GM21737 (cell line): ENCODE data around the gene DNMT3L.

ENCODE experiments used
- ATAC-seq: cut with Tn5 transposase; IDR thresholded peaks from one replicate; pipeline ENCODE4 v1.9.1; 2021; ENCODE audit warnings: mild to moderate bottlenecking, moderate library complexity; ENCODE audit not compliant: unreplicated experiment

Gene DNMT3L

GRCh38 chr21:44279354-44280260, 17.9 kb upstream of the DNMT3L start:
- ATAC-seq: no peak

GRCh38 chr21:44275041-44275440, 13.3 kb upstream of the DNMT3L start:
- ATAC-seq: no peak

GRCh38 chr21:44273046-44273445, 11.3 kb upstream of the DNMT3L start:
- ATAC-seq: no peak

DNA sequence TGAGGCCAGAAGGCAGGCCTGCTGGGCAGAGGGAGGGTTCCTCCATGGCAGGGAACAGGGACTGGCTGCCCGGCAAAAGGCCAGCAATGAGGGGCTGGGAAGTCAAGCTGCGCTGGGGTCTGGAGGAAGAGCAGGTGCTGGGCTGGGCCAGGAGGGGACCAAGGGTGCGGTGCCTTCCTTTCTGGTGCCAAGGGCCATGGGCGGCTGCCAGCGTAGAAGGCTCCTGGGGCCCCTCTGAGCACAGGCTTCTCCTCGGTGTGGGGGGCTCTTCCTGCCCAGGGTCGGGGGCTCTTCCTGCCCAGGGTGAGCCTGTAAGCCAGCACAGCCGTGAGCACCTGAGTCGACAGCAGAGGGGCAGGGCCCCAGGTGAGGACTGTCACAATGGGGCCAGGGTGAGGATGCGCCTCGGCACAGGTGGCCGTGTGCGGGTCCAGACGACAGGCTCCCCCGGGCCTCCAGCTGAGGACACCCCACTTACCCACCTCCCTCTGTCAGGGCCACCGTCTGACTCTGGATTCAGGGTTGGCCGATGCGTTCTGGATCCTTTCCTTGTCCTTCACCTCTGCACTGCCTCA, 10.7 kb upstream of the DNMT3L start:
- no peak for ATAC-seq

DNA sequence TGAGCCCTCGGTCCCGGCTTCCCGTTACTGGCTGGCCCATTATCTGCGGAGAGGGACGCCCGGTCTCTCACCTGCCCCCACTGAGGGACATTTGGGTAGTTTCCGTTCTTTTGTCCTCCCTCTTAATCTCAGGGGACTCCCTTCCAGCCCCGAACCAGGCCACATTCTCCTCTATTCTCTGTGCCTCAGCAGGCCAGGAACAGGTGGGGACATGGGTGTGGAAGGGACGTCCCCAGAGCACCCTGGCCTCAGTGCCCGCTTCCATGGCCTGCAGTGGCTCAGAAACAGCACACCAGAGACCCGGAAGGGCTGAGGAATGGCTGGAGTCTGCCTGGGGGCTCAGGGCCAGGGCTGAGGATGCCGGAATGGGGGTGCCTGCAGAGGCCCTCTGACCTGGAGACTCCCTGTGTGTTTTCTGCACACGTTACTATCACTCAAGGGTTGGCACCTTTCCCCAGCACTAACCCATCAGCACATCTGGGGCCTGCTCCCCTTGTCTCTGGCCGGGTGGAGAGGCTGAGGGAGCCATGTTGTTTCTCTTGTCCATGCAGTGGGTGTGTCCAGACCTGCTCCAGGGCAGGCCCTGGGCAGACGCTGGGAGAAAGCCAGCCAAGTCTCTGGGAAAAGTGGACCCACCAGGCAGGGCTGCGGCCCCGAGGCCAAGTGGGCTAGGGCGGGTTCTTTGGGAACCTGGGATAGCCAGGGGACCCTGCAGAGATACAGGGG, 10.0 kb upstream of the DNMT3L start:
- ATAC-seq: no peak

- ATAC-seq: no peak
Measured at GRCh38 chr21:44269090-44269489, 7.4 kb upstream of the DNMT3L start.

DNA sequence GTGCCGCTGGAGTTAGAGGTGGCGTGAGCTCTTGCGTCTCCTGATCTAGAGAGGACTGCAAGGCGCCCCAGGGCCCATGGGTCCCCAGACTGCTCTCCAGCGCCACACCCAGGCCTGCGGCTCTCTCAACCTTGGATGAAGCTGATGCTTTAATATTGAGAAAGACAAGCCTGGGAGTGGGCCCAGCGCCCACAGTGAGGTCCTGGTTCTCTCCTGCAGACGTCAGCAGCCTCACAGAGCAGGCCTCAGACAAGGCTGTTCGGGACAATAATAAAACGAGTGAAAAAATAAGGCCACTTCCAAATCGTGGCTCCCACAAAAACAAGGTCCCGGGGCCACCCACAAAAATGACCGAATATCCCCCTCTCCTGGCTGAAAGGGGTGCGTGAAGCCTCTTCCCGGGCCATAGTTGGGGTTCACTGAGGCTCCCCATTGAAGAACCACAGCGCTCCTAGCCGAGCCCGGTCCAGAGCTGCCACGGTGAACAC, 6.0 kb upstream of the DNMT3L start:
- ATAC-seq: no peak

- no peak for ATAC-seq
Measured at GRCh38 chr21:44265734-44266270, 4.1 kb upstream of the DNMT3L start.

GRCh38 chr21:44263768-44264167, 2.1 kb upstream of the DNMT3L start:
- ATAC-seq: no peak

- ATAC-seq: no peak
Measured at GRCh38 chr21:44263221-44263760, 1.6 kb upstream of the DNMT3L start.

GRCh38 chr21:44262338-44263056, 800 bp upstream of the DNMT3L start:
- ATAC-seq: no peak

DNA sequence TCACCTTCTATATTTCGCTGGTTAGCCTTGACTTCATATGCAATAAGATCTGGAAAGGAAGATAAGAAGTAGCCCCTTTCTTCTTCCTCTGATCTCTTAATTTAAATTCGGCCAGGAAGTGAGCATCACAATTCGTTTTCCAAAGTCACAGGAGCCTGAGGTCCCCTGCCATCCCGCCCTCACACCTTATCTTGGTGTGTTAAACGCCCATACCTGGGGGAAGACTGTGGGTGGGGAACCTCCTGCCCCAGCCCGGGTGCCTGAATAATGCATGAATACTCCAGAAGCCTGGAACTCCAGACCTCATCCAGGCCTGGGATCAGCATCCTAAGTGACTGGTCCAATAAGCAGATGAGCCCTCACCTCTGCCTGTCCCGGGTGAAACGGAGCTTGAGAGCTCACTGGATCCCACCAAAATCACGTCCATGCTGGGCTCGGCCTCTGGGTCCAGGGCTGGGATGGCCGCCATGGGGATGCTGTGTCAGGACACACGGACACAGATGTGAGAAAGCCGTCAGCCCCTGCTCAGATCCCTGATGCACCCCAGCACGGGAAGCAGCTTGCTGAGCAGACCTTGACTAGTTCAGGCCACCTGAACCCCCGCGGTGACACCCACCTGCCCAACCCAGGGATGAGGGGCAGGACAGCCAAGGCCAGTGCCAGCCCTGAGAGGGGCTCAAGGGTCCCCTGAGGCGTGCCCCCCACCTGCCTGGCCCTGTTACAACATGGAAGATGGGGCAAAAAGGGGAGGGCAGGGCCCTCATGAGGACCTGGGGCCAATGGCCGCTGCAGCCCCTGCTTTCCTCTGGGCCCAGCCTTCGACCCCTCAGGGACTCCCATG, 686 bp downstream of the DNMT3L start:
- no peak for ATAC-seq

- no peak for ATAC-seq
Measured at GRCh38 chr21:44260066-44260465, 1.6 kb downstream of the DNMT3L start.

- no peak for ATAC-seq
Measured at GRCh38 chr21:44259082-44259705, 2.5 kb downstream of the DNMT3L start.

DNA sequence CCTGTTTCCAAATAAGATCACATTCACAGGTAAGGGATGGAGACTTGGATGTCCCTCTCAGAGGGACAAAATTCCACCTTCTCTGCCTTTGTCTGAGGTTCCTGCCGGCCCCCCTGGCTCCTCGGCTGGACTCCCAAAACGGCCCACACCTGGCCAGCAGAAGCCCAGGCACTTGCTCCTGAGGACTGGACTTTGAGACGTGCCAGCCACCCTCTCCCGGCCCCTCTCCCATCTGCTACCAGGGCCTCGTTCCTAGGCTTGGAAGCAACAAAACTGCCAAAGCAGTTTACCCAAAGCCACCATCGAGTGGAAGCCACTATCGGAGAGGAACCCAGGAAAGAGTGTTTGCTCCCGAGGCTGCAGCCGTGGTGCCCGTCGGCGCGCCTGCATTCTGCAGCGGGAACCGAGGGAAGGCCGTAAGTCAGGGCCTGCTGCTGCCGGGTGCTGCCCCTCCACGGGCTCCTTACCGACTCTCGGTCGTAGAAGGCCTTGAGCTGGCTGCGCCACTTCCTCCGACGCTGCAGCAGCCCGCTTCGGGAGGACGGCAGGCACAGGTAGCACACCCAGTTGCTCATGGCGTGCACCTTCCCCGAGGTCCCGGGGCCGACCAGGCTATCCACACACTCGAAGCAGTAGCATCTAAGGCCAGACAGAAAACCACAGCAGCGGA, 3.5 kb downstream of the DNMT3L start:
- no peak for ATAC-seq

GRCh38 chr21:44255511-44255981, 6.2 kb downstream of the DNMT3L start:
- ATAC-seq: no peak

DNA sequence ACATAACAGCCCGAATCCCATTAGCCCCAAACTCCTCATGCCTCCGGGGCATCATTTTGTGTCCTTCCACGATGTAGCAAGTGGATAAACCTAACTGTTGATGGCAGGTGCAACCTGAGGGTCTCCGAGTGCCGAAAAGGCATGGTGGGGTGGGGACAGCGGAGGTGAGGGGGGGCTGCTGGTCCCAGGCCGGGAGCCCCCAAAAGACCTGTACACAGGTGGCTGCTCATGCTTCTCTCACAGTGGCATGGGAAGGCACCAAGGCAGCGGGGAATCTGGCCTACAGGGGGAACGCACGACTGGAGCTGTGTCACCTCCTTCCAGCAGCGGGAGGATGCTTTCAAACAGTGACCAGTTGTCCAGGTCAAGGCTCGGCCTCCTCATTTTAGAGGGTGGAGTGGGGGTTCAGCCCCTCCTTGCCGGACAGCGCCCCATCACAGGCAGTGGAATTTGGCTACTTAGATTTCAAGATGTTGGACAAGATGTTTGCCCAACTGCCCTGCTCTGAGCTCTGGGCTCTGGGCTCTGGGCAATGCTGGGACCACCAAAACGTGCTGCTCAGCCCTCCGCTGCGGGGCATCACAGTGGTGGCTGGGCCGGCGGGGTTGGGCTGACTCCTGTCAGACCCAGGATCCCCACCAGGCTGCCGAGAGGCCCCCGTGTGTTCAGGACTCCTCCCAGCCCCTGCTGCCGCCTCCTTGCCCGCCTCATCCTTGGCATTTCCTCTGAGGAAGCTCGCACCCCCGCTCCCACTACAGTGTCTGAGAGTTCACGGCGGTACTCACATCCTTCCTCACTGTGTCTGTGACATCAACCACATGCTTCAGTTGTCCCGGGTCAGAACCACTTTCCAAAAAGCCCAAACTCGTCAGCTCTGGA, 7.6 kb downstream of the DNMT3L start:
- no peak for ATAC-seq
